Hepatic stellate cell (primary cell): Measurements from ENCODE around the gene PTPN1.
"Not testable (repeated sequence)": the region's sequence is repeated elsewhere in the genome, so short reads cannot be mapped to it uniquely, and the experiment has no call there.

Experiments used
- DNase-seq: peaks from one replicate; pipeline ENCODE4 v3.0.0; 2011; ENCODE audit warnings: low spot score

Gene PTPN1

DNA sequence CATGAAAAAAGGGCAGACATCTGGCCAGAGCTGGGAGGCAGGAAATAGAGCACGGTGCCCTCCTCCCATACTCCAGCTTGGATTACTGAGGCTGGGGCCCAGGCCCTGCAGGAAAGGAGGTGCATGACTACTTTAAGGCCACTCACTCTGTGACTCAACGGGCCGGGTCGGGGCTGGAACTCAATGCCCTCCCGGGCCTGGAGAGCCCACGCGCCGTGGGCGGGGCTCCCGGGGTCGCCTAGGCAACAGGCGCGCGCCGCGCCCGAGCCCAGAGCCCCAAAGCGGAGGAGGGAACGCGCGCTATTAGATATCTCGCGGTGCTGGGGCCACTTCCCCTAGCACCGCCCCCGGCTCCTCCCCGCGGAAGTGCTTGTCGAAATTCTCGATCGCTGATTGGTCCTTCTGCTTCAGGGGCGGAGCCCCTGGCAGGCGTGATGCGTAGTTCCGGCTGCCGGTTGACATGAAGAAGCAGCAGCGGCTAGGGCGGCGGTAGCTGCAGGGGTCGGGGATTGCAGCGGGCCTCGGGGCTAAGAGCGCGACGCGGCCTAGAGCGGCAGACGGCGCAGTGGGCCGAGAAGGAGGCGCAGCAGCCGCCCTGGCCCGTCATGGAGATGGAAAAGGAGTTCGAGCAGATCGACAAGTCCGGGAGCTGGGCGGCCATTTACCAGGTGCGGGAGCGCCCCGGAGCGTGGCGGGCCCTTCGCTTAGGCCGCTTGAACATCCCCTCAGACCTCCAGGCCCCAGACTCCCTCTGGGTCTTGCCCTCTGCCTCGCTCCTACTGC lies at the start of gene PTPN1:
Gene PTPN1 (plus strand): TSS at position 461 of the 783 bp plus-strand sequence. CDS start 145 bp downstream, at position 606.
- peak; percentile 95 for DNase-seq

GRCh38 chr20:50460608-50461267 lies 49.4 kb upstream of the PTPN1 start:
- peak; percentile 90 for DNase-seq

GRCh38 chr20:50462093-50462690 lies 48.0 kb upstream of the PTPN1 start:
- DNase-seq: no peak

GRCh38 chr20:50464026-50464724 lies 46.0 kb upstream of the PTPN1 start:
- peak; percentile 67 for DNase-seq

DNA sequence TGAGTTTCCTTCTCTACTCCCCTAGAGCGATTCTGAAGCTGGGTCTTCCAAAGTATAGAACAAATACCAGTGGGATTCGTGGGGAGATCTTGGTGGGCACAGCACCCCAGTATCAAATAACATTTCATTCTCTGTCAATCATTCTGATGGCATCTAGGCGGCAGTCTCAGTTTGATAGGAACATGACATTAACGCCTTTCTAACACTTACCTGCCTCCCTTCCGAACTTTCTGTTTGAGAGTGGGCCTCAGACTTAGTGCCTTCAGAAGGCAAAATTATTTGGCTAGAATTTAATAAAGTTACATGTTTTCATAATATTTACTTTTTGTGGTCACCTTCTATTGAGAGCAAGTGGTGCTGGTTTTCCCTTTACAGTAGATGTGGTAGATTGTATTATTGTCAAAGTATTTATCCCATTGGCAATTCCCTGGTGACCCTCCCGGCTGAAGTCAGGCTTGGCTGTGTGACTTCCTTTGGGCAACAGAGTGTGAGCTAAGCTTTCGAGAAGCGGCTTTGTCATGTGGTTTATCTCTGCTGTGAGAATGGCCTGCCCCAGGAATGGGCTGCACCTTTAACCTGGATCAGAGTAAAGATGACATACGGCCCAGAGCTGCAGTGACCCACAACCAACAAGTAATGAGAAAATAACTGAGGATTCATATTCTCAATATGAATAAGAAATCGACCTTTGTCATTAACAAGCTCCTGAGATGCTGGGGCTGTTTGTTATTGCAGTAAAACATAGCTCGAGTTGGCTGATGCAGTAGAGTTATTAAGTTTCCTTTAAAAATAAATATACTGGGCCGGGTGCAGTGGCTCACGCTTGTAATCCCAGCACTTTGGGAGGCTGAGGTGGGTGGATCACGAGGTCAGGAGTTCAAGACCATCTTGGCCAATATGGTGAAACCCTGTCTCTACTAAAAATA lies 45.2 kb upstream of the PTPN1 start:
- DNase-seq: no peak

- DNase-seq: no peak
These were observed 43.0 kb upstream of the PTPN1 start for GRCh38 chr20:50467174-50467573.

- DNase-seq: peak; percentile 66
These were observed 42.3 kb upstream of the PTPN1 start for GRCh38 chr20:50467718-50468356.

- no peak for DNase-seq
These were observed 41.8 kb upstream of the PTPN1 start for GRCh38 chr20:50468378-50468798.

DNA sequence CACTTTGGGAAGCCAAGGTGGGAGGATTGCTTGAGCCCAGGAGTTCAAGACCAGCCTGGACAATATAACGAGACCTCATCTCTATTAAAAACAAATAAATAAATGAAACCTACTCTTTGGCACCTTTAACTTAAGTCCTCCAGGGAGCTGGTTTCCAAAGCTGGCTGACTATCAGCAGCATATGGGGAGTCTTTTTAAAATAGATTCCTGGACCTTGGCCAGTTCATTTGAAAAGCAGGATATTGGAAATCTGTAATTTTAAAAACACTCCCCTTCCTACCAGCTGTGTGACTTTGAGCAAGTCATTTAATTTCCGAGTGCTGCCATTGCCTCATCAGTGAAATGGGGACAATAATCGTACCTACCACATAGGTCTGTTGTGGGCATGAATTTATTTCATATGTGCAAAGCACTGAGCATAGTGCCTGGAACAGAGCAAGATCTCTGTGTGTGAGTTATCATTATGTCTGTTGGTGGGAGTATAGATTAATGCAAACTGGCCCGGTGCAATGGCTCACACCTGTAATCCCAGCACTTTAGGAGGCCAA lies 40.9 kb upstream of the PTPN1 start:
- DNase-seq: no peak

- no peak for DNase-seq
These were observed 40.4 kb upstream of the PTPN1 start for GRCh38 chr20:50469796-50470195.

GRCh38 chr20:50470264-50470858 lies 39.8 kb upstream of the PTPN1 start:
- no peak for DNase-seq

GRCh38 chr20:50471231-50471630 lies 39.0 kb upstream of the PTPN1 start:
- DNase-seq: no peak

- DNase-seq: no peak
These were observed 37.2 kb upstream of the PTPN1 start for GRCh38 chr20:50472693-50473664.

DNA sequence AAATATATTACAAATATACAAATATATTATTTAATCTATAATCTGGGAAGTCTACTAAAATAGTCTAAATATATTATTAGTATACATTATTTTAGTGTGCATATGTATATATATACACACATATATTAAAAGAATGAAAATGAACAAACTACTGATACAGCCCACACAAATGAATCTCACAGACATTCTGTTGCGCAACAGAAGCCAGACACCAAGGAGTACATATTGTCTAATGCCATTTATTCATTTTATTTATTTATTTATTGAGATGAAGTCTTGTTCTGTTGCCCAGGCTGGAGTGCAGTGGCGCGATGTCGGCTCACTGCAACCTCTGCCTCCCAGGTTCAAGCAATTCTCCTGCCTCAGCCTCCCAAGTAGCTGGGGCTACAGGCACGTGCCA lies 35.8 kb upstream of the PTPN1 start:
- not testable (repeated sequence) for DNase-seq

DNA sequence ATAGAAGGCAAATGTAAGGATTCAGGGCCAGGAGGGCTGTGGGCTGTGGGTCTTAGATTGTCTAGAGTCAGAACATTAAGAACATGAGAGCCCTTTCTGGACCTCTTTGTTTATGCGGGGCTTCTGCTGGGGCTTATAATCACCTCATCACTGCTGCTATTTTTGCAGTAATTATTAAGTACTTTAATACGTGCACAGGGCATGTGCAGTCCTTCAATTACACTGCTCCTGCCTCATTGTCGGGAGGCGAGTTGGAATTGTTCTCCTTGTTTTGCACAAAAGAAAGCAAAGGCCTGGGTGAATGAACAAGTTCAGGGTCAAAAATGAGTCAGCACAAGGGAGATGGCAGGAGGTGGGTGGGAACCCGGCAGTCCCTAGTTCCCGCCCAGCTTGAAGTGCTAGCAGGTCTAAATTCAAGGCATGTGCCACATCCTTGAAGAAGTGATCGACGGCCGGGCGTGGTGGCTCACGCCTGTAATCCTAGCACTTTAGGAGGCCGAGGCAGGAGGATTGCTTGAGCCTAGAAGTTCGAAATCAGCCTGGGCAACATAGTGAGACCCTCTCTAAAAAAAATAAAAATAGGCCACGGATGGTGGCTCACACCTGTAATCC lies 34.4 kb upstream of the PTPN1 start:
- peak; percentile 35 for DNase-seq

DNA sequence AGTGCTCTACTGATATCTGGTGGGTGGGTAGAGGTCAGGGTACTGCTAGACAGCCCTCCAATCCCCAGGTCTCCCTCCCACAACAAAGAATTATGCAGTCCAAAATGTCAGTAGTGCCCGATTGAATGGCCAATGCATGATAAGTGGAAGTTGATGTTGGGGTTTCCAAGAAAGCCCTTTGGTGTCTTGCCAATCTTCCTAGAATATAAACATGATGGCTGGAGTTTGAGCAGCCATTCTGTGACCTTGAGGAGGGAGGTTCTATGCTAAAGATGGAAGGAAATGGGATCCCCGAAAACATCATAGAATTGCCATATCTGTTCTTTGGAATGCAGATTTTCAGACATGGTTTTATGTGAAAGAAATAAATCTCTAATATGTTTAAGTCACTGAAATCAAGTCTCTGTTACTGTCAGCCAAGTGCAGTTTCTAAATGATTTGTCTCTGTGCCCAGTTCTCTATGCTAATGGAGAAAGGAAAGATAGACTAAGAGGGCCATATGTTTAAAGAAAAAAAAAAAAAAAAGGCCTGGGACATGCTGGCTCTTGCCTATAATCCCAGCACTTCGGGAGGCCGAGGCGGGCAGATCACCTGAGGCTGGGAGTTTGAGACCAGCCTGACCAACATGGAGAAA lies 32.8 kb upstream of the PTPN1 start:
- DNase-seq: no peak

DNA sequence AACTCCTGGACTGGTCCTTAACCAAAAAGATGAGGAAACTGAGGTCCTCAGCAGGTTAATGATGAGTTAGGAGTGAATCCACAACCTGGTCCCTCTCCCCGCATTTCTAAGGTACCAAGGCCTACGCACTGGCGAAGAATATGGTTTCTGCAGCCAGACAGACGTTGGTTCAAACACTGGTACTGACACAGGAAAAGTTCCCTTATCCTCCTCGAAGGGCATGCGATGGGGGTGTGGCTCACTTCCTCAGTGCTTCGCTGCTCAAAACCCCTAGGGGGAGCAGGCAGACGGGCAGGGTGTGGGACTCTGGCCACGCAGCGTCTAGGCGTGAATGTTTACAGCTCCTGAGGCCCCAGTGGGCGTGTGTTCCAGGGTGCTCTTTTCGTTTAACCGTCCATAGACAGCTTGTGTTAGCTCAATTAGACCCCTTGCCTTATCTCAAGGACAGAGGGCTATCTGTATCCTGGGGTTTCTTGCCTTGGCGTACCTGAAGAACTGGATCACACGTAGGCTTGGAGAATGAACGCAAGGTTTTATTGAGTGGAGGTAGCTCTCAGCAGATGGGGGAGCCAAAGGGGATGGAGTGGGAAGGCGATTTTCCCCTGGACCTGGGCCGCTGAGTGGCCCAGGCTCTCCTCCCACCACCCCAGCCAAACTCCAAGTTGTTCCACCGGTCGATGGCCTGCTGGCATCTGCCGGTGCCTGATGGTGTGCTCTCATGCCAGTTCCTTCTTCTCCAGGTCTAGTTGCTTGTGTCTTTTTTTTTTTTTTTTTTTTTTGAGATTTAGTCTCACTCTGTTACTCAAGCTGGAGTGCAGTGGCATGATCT lies 31.8 kb upstream of the PTPN1 start:
- no peak for DNase-seq
